ENCODE data around the gene ADGRF1. TPM values are rescaled to one million over a fixed set of nuclear protein-coding genes. Genes with fewer than 3 reads are reported as not detected.
"Not testable (repeated sequence)": the region's sequence is repeated elsewhere in the genome, so short reads cannot be mapped to it uniquely, and the experiment has no call there.

The ADGRF1 gene
- total RNA-seq, 2 donors from 2014 or later = not detected

DNA sequence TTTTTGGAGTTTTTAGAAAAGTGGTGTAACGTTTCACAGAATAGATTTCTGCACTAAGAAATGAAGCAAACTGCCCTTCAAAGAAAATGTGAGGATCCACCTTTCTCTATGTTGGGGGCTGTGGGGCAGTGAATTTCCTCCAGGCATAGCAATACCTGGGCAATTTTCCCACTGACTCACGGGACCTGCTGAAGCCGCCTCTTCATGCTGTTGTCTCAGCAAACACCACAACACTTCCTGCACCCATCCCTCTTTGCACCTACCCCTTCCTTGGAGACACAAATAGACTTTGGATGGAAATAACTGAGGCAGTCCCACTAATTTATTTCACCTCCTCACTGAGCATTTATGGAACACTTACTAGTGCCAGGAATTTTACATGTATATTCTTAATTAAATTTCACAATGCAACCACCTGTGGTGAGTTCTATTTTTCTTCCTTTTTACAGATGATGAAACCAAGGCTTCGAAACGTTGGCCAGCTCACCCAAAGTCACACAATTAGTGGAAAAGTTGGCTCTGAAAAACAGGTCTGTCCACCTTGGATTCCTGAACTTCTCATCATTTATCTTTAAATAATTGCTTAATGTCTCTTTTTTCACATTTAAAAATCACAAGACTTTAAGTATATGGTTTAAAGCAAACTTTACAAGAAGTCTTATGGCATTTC is 17.2 kb upstream of the ADGRF1 start:
- TF ChIP-seq, protein P1, sequence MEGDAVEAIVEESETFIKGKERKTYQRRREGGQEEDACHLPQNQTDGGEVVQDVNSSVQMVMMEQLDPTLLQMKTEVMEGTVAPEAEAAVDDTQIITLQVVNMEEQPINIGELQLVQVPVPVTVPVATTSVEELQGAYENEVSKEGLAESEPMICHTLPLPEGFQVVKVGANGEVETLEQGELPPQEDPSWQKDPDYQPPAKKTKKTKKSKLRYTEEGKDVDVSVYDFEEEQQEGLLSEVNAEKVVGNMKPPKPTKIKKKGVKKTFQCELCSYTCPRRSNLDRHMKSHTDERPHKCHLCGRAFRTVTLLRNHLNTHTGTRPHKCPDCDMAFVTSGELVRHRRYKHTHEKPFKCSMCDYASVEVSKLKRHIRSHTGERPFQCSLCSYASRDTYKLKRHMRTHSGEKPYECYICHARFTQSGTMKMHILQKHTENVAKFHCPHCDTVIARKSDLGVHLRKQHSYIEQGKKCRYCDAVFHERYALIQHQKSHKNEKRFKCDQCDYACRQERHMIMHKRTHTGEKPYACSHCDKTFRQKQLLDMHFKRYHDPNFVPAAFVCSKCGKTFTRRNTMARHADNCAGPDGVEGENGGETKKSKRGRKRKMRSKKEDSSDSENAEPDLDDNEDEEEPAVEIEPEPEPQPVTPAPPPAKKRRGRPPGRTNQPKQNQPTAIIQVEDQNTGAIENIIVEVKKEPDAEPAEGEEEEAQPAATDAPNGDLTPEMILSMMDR (IDR thresholded peaks at IDR 0.05) = no peak
- no peak overlapping the region for H3K27ac ChIP-seq
- no peaks in the 10 kb centered on the region for H3K36me3 ChIP-seq
- H3K9me3 ChIP-seq = no peaks in the 10 kb centered on the region
- no peaks in the 10 kb centered on the region for H3K27me3 ChIP-seq
- DNase-seq (ENCODE audit: low spot score) = no peak
- no peak overlapping the region for H3K4me3 ChIP-seq
- peaks cover 0 to 8% of the 10 kb centered on the region in 2 donors for H3K4me1 ChIP-seq

DNA sequence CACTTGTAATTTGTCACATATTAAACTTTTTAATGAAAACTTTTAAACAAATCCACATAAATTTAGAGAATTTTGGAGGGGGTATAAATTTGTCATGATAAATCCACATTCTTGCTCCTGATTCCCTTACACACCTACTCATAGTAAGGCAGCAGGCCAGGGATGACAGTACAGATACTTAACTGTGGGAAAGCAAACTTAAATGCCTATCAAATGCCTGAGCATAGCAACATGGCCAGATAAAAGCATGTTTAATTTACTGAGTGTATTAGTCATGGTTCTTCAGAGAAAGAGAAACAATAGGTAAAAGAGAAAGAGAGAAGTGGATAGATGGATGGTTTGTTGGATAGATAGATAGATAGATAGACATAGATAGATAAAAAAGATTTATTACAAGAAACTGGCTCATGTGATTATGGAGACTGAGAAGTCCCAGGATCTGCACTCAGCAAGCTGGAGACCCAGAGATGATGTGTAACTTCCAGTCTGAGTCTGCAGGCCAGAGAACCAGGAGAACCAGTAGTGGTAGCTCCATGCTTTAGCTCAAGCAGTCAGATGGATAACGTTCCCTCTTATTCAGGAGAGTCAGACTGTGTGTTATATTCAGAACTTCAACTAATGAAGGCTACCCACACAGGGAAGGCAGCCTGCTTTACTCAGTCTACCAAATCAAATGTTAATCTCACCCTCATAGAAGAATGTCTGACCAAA is 15.9 kb upstream of the ADGRF1 start:
- H3K27ac ChIP-seq = no peak overlapping the region
- TF ChIP-seq, protein P1 (IDR thresholded peaks at IDR 0.05) = no peak
- DNase-seq (ENCODE audit: low spot score) = no peak
- peaks cover 0 to 8% of the 10 kb centered on the region in 2 donors for H3K4me1 ChIP-seq
- no peaks in the 10 kb centered on the region for H3K27me3 ChIP-seq
- H3K9me3 ChIP-seq = no peaks in the 10 kb centered on the region
- no peaks in the 10 kb centered on the region for H3K36me3 ChIP-seq
- no peak overlapping the region for H3K4me3 ChIP-seq

DNA sequence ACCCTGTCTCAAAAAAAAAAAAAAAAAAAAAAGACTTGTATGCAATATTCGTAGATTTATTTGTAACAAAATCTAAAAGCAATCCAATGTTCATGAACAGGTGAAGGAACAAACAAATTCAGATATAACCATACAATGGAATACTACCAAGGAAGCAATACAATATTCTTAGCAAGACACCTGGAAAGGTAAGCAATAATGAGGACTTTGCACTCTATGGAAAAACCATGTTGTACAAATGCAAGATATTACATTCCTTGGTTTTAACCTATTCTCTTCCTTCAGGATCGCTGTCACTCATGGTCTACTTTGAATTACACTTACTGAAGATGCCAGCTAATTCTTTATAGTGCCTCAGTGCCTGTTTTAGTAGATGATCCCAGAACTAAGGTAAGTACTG is 14.7 kb upstream of the ADGRF1 start:
- H3K27me3 ChIP-seq = no peaks in the 10 kb centered on the region
- peaks cover 0 to 6% of the 10 kb centered on the region in 2 donors for H3K4me1 ChIP-seq
- H3K27ac ChIP-seq = no peak overlapping the region
- no peaks in the 10 kb centered on the region for H3K36me3 ChIP-seq
- no peaks in the 10 kb centered on the region for H3K9me3 ChIP-seq
- H3K4me3 ChIP-seq = no peak overlapping the region
- no peak for DNase-seq (ENCODE audit: low spot score)
- TF ChIP-seq, protein P1 (IDR thresholded peaks at IDR 0.05) = no peak

DNA sequence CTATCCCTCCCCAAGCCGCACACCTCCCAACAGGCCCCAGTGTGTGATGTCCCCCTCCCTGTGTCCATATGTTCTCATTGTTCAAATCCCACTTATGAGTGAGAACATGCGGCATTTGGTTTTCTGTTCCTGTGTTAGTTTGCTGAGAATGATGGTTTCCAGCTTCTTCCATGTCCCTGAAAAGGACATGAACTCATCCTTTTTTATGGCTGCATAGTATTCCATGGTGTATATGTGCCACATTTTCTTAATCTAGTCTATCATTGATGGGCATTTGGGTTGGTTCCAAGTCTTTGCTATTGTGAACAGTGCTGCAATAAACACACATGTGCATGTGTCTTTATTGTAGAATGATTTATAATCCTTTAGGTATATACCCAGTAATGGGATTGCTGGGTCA is 12.2 kb upstream of the ADGRF1 start:
- H3K9me3 ChIP-seq; H3K27me3 ChIP-seq; H3K4me3 ChIP-seq; H3K36me3 ChIP-seq; H3K27ac ChIP-seq; H3K4me1 ChIP-seq; DNase-seq (ENCODE audit: low spot score): not testable (repeated sequence)

DNA sequence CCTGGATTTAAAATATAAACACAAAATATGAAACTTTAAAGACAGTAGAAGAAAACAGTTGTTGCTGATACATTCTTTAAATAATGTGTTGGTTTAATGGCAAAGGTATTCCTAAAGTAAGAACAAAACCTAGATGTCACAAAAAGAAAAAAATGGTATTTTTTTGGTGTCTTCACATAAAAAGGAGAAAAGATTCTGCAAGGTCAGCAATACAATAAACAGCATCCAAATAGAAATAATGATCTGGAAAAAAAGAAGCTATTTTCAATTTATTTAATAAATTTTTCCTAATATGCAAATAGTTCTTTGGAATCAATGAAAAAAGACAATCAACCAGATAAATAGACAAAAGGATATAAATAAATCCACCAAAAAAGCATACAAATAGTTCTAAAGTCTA is 6.5 kb upstream of the ADGRF1 start:
- Histone ChIP-seq H3K4me1 (peaks cover 0 to 9% of the 10 kb centered on the region in 2 donors), H3K36me3 (no peaks in the 10 kb centered on the region), H3K9me3 (no peaks in the 10 kb centered on the region), H3K27me3 (no peaks in the 10 kb centered on the region), H3K4me3 (no peak overlapping the region), H3K27ac (no peak overlapping the region)
- TF ChIP-seq, protein P1 (IDR thresholded peaks at IDR 0.05) = no peak
- DNase-seq (ENCODE audit: low spot score) = no peak

DNA sequence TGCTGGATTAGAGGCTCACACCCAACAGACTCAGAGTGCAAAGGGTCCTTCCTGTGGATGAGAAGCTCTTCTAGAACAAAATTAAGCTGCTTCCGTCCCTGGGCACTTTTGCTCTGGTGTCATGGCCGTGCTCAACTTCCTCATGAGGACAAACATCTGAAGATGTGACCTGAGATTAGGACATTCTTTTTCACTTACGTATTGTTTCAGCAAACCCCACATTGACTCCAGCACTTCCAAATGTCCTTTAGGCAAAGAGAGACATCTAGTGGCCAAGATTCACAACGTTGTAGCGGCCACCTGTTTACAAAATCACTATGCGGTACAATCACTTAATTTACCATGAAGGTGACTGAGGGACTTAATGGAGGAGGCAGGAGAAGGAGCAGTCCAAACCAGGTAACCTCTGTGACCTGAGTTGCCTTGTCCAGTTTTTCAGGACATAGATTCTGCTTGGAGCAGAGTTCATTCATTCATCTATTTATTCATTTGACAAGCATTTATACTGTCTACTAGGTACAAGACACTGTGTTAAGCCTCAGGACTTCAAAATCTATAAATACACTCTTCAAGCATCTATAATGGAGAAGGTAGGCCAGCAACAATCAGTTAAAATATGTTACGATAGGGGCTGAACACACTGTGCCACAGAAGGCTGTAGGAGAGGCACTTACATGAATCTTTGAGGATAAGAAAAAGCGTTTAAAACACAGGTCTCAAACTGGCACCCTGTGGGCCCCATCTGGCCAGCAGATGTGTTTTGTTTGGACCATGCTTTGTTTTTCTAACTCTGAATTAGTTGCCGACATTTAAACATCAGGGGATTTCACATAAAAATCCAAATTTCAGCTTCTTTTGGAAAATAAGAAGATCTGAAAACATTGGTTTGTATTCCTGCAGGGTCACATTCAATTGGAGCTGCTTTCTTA is 5.6 kb upstream of the ADGRF1 start:
- H3K4me3 ChIP-seq = no peak overlapping the region
- no peaks in the 10 kb centered on the region for H3K9me3 ChIP-seq
- TF ChIP-seq, protein P1 (IDR thresholded peaks at IDR 0.05) = peak; percentile 53 to 81
- DNase-seq (ENCODE audit: low spot score) = peak; percentile 66
- peaks cover 0 to 9% of the 10 kb centered on the region in 2 donors for H3K4me1 ChIP-seq
- no peaks in the 10 kb centered on the region for H3K36me3 ChIP-seq
- no peaks in the 10 kb centered on the region for H3K27me3 ChIP-seq
- no peak overlapping the region for H3K27ac ChIP-seq

All from right atrium auricular region (tissue), 2 donors.